Kidney capillary endothelial cell (primary cell): ENCODE results near the gene TTYH1.
"Not testable (repeated sequence)": the region's sequence is repeated elsewhere in the genome, so short reads cannot be mapped to it uniquely, and the experiment has no call there.

ENCODE experiments used
- DNase-seq: peaks from one replicate; pipeline ENCODE4 v3.0.0-alpha.2; 2018; ENCODE audit warnings: low spot score

The TTYH1 gene

GRCh38 chr19:54415208-54415900, at the start of gene TTYH1:
Gene TTYH1 (plus strand): TSS chr19:54415464. CDS start chr19:54415553, 89 bp downstream.
- no peak for DNase-seq

GRCh38 chr19:54365798-54366197, 49.5 kb upstream of the TTYH1 start:
- not testable (repeated sequence) for DNase-seq

- no peak for DNase-seq
Observed at GRCh38 chr19:54366811-54367210, 48.5 kb upstream of the TTYH1 start.

GRCh38 chr19:54369082-54369687, 46.1 kb upstream of the TTYH1 start:
- DNase-seq: no peak

- not testable (repeated sequence) for DNase-seq
Observed at GRCh38 chr19:54369688-54370433, 45.4 kb upstream of the TTYH1 start.

- not testable (repeated sequence) for DNase-seq
Observed at GRCh38 chr19:54370434-54370796, 44.8 kb upstream of the TTYH1 start.

DNA sequence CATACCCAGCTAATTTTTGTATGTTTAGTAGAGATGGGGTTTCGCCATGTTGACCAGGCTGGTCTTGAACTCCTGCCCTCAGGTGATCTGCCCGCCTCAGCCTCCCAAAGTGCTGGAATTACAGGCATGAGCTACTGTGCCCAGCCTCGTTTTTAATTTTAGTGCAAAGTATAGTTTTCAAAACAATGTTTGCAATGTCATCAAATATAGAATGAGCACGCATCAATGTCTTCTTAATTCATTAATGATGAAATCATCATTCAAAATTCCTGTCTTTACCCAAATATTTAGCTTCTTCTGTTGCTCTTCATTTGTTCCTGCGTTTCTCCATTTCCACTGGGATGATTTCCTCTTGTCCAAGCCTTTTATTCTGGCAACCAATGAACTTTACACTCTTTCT, 43.8 kb upstream of the TTYH1 start:
- DNase-seq: not testable (repeated sequence)

DNA sequence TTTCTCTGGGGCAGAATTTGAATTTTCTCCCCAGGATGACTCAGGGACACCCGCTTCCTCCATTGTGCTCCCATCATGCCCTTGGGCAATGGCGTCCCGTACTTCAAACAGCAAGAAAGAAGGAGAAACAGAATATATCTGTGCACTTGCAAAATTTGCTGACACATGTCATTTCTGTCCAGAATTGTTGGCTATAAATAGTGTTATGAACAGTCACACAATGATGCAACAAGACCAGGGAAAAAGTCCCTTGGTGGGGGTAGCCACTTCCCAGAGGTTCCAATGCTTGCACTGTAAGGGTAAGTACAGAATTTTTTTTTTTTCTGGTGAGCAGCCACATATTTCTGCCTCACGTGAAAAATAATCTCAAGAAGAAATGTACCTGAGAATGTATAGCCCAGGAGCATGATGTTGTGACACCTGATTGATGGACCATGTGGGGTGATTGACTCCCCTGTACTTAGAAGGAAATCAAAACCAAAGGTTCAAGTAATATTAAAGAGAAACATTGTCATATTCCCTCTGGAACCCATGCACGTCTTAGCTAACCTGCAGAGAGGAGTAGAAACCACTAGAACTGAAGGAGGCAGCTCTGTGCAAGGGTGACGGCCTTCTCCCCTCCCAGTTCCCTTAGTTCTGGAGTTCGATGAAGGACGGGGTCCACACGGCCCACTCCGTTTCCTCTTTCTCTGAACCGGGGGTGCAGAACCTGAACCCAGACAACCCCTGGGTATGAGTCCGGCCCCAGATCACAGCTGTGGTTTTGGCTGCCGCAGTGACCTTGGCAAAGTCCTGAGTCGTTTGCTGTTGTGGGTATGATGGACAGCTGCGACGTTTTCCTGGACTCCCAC, 41.3 kb upstream of the TTYH1 start:
- no peak for DNase-seq

- not testable (repeated sequence) for DNase-seq
Observed at GRCh38 chr19:54375181-54375938, 39.9 kb upstream of the TTYH1 start.

- DNase-seq: no peak
Observed at GRCh38 chr19:54376610-54377285, 38.5 kb upstream of the TTYH1 start.

GRCh38 chr19:54379187-54379678, 36.0 kb upstream of the TTYH1 start:
- no peak for DNase-seq

DNA sequence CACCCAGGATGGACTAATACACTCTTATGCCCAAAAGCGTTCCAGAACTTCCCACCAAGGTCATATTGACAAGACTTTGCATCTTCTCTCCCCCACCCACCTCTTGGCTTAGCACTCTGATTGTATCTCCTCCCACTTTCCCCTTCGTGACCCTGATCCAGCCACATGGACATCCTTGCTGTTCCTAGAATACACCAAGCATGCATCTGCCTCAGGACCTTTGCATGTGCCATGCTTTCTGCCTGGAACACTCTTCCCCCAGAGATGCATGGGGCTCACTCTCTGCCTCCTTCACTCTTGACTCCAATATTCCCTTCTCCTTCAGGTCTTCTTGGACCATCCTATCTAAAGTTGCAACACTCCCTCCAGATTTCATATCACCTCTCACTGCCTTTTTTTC, 34.4 kb upstream of the TTYH1 start:
- DNase-seq: no peak

DNA sequence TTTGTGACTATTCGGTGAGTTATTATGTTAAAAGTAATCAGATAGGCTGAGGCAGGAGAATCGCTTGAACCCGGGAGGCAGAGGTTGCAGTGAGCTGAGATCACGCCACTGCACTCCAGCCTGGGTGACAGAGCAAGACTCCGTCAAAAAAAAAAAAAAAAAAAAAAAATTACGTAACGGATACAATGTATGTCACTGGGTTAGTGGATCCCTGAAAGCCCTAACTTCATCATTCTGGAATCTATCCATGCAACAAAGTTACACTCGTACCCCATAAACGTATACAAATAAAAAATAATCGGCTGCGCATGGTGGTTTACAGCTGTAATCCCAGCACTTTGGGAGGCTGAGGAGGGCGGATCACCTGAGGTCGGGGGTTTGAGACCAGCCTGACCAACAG, 33.2 kb upstream of the TTYH1 start:
- DNase-seq: not testable (repeated sequence)

DNA sequence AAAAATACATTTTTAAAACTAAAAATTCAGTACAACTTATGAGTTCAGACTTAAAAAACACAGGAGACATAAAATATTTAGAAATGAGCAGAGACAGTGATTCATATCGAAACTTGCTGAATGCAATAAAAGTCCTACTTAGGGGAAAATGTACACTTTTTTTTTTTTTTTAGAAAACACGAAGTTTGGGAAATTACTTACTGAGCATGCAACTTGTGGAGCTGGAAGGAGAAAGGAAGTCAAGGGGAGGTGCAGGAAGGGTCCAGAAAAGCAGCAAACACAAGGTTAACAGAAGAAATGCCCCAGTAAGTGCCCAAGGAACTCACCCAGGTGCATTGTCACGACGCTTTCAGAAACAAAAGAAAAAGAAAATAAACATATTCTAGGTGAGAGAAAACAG, 31.9 kb upstream of the TTYH1 start:
- no peak for DNase-seq

DNA sequence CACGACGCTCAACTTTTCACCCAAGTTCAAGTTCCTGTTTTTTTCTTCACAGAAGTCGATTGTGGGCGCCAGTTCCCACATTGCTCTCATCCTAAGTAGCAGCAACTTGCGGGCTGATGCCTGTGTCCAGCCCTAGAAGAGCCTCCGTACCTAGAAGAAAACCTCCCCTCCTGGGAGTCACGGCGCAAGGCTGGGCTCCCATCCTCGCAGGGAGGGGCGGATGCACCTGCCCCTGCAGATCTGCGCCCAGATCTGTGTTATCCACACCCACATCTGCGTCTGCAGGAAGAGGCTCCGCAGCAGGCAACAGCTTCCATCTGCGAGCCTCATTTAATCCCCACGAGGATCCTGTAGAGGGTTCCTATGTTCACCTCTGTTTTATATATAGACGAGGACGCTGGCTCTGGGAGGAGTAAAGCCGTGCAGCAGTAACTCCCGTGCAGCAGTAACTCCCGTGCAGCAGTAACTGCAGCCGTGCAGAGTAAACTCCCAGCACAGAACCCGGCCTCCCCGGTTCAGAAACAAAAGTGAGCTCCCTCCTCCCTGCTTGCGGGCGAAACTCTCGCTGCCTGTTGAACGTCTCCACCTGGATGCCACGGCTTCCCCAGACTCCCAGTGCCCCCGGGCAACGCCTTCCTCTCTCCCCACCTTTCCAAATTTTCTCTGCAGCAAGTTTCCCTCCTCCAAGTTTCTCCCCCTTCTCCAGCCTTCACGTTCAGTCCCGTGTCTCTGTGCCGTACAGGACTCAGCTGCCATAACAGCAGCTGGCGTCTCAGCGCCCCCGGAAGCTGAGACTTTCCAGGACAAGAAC, 27.1 kb upstream of the TTYH1 start:
- no peak for DNase-seq

DNA sequence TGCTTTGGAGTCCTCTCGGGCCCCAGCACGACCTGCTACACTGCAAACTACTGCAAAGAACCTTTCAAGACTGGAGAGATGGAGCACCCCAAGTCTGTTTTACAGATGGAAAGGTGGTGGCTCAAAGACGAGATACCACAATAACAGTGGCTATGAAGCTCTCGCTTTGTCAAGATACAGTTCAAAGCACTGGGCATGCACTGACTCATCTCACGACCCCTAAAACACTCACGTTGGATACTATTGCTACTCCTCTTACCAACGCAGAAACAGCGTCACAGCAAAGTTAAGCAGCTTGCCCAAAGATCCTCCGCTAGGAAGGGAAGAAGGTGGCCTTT, 26.5 kb upstream of the TTYH1 start:
- DNase-seq: no peak

DNA sequence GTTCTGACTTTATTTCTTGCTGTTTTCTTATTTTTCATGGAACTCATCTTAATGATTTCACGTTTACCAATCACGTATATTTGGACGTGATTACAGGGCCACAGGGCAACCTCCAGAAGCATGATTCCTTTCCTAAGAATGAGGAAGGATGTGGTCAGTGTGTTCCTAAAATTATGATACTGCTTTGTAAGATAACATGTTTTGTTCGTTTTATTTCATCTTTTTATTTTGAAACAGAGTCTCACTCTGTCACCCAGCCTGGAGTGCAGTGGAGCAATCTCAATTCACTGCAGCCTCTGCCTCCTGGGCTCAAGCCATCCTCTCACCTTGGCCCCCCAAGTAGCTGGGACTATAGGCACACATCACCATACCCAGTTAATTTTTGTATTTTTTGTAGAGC, 25.7 kb upstream of the TTYH1 start:
- no peak for DNase-seq

GRCh38 chr19:54390942-54391577, 24.2 kb upstream of the TTYH1 start:
- DNase-seq: peak; percentile 50

- DNase-seq: no peak
Observed at GRCh38 chr19:54391589-54392061, 23.6 kb upstream of the TTYH1 start.
